PC-3 (cell line): Measurements from ENCODE around the gene TBCEL. TPM values are rescaled to one million over a fixed set of nuclear protein-coding genes. Genes with fewer than 3 reads are reported as not detected.

Experiments
- ATAC-seq: fragments of 200-7000 bp; cut with Tn5 transposase; 2 replicates; pipeline ENCODE4 v1.9.1; 2020; ENCODE audit warnings: mild to moderate bottlenecking, moderate library complexity
- Bru-seq: library from RNA; stranded (reverse); fragments of 400-500 nt; gene quantifications from one replicate; lab custom pipeline; 2021; lab: Mats Ljungman, UMichigan
- BruChase-seq, 2 experiments: library from RNA; stranded (reverse); fragments of 400-500 nt; gene quantifications; one replicate each; lab custom pipeline; 2021; lab: Mats Ljungman, UMichigan
- BruUV-seq: library from RNA; stranded (reverse); fragments of 400-500 nt; replicated peaks from 2 replicates; lab custom pipeline; 2021; lab: Mats Ljungman, UMichigan
- CTCF ChIA-PET: fragments of 300-600 bp; sonication (Branson Sonifier 250); formaldehyde crosslinking; loops from one replicate; lab custom pipeline; 2022; ENCODE audit warnings: antibody characterized with exemption; lab: Charles Lee
- POLR2A ChIA-PET: fragments of 300-600 bp; sonication (Branson Sonifier 250); formaldehyde crosslinking; loops from one replicate; lab custom pipeline; 2022; ENCODE audit warnings: antibody characterized with exemption; ENCODE audit not compliant: unreplicated experiment; lab: Charles Lee
- DNase-seq: peaks from one replicate; pipeline ENCODE4 v3.0.0-alpha.2; 2015
- H2AFZ ChIP-seq: fragments of 300-600 bp; sonication (generic); 2 replicates; pipeline ENCODE4 v1.6.0; 2016; ENCODE audit warnings: antibody characterized with exemption, low read length
- H3F3A ChIP-seq: fragments of 300-600 bp; sonication (generic); one replicate; pipeline ENCODE4 v1.6.0; 2017; ENCODE audit warnings: antibody characterized with exemption, low read length, control low read depth, mild to moderate bottlenecking; ENCODE audit not compliant: unreplicated experiment
- H3K27ac ChIP-seq: fragments of 300-600 bp; sonication (generic); 2 replicates; pipeline ENCODE4 v1.5.1; 2016; ENCODE audit warnings: mild to moderate bottlenecking, low read length
- H3K27me3 ChIP-seq: fragments of 300-600 bp; sonication (generic); 2 replicates; pipeline ENCODE4 v1.6.1; 2016; ENCODE audit warnings: low read length, mixed read lengths
- H3K36me3 ChIP-seq: fragments of 300-600 bp; sonication (generic); 2 replicates; pipeline ENCODE4 v1.6.1; 2016; ENCODE audit warnings: low read depth, mixed run types, low read length, mixed read lengths
- H3K4me1 ChIP-seq: fragments of 300-600 bp; sonication (generic); 2 replicates; pipeline ENCODE4 v1.5.1; 2016; ENCODE audit warnings: low read length; ENCODE audit not compliant: insufficient read depth
- H3K4me2 ChIP-seq: fragments of 300-600 bp; sonication (generic); 2 replicates; pipeline ENCODE4 v1.6.0; 2016; ENCODE audit warnings: low read length
- H3K4me3 ChIP-seq: fragments of 300-600 bp; sonication (generic); 2 replicates; pipeline ENCODE4 v1.5.1; 2016; ENCODE audit warnings: mild to moderate bottlenecking, low read length, mixed read lengths
- H3K79me2 ChIP-seq: fragments of 300-600 bp; sonication (generic); 2 replicates; pipeline ENCODE4 v1.6.1; 2017; ENCODE audit warnings: low read length, mixed read lengths
- H3K9ac ChIP-seq: fragments of 300-600 bp; sonication (generic); 2 replicates; pipeline ENCODE4 v1.6.0; 2016; ENCODE audit warnings: mild to moderate bottlenecking, low read length
- H3K9me2 ChIP-seq: fragments of 300-600 bp; sonication (generic); replicated peaks from 2 replicates; pipeline ENCODE4 v1.6.1; 2016; ENCODE audit warnings: mixed run types, low read length, mixed read lengths
- H3K9me3 ChIP-seq: fragments of 300-600 bp; sonication (generic); 2 replicates; pipeline ENCODE4 v1.6.1; 2016; ENCODE audit warnings: low read length, mixed read lengths
- H4K20me1 ChIP-seq: fragments of 300-600 bp; sonication (generic); 2 replicates; pipeline ENCODE4 v1.6.1; 2016; ENCODE audit warnings: low read length, mixed read lengths
- EZH2 ChIP-seq: fragments of 300-600 bp; sonication (generic); IDR thresholded peaks from one replicate; pipeline ENCODE4 v1.6.1; 2017; ENCODE audit warnings: antibody characterized with exemption, mild to moderate bottlenecking, low read length; ENCODE audit not compliant: unreplicated experiment
- intact Hi-C: fragments of 100-400 bp; cut with micrococcal nuclease; formaldehyde crosslinking; loops from 2 replicates; pipeline ENCODE4 v1.9.0; 2023
- long read RNA-seq: library from polyadenylated mRNA; unstranded; transcript quantifications from one replicate; pipeline ENCODE4 v2.0.0, GENCODE V29; 2021; ENCODE audit not compliant: unreplicated experiment
- total RNA-seq: library from RNA; depleted of rRNA; stranded (reverse); fragments of >200 nt; gene quantifications from 2 replicates; pipeline ENCODE4 v1.2.3, GENCODE V29; 2014; rRNA removed
- TF ChIP-seq, protein P1 (sequence below): fragments of 300-600 bp; sonication (generic); conservative IDR thresholded peaks from 2 replicates; pipeline ENCODE4 v1.5.1; 2017; ENCODE audit warnings: antibody characterized with exemption, low read depth, mild to moderate bottlenecking, low read length

TBCEL gene, protein sequence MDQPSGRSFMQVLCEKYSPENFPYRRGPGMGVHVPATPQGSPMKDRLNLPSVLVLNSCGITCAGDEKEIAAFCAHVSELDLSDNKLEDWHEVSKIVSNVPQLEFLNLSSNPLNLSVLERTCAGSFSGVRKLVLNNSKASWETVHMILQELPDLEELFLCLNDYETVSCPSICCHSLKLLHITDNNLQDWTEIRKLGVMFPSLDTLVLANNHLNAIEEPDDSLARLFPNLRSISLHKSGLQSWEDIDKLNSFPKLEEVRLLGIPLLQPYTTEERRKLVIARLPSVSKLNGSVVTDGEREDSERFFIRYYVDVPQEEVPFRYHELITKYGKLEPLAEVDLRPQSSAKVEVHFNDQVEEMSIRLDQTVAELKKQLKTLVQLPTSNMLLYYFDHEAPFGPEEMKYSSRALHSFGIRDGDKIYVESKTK
- total RNA-seq: 6.6 and 7.8 TPM in 2 replicates
- Bru-seq, nascent RNA: percentile 81 among the genes with signal in this experiment
- percentile 77 among the genes with signal in this experiment for BruChase-seq, experiment 1, labeled RNA remaining after a 6-hour chase
- BruChase-seq, experiment 2, labeled RNA remaining after a 2-hour chase: percentile 88 among the genes with signal in this experiment
- long read RNA-seq, full-length matches to known transcripts: 8 of 13 reads
- long read RNA-seq, partial matches to known transcripts: 0 of 13 reads
- long read RNA-seq, other reads (novel, unspliced or antisense): 5 of 13 reads

DNA sequence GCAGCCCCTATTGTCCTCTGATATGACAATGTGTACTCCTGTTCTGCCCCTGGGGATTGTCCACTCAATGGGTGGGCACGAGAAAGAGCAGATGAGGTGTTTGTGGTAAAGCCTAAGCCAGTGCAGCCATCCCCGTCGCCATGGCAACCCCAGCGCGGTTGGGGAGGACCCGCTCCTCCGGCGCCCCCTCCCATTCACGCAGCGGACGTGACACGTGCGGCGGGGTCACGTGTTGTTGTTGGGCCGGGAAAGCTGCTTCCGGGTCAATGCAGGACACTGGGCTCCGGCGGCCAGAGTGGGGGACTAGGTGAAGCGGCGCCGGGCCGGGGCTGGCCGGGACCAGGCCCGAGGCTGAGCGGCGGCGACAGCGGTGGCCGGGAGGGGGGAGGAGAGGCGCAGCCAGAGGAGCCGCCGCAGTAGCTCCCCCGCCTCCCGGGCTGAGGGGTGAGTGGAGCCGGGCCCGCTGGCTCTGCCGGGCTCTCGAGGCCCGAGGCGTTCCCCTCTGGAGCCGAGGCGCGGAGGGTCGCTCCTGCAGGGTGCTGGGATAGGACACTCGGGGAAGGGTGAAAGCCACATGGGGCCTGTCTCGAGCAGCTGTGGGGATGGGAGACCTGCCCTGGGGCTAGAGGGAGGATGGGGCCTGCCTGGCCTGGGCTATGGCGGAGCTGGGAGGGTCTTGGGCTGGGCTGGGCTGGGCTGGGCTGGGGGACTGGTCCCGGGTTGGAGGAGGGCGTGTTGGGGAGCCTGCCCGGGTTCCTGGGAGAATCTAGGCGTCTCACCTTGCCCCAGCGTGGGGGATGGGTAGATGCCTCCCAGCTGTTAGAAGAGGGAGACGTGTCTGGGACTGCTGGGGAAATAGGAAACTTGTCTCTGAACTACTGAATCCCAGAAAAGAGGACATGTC is at the start of gene TBCEL:
TBCEL (plus strand) TSS at position 255 of the 904 bp plus-strand sequence. CDS start 21,589 bp downstream, outside the sequence.
- H3K27me3 ChIP-seq: 0 out of 2 replicates have a peak, but pooled peaks cover 3% of the 10 kb centered on the region
- no peak within 1 kb of the TSS for H3K27ac ChIP-seq
- DNase-seq (peak; percentile 69), ATAC-seq (peak; percentile 92)
- POLR2A ChIA-PET: interaction anchor here (0.5 kb wide), 1 partner anchor 708 kb away, joined by 3 read pairs; no protein-coding TSS in a partner anchor
- H3K9me2 ChIP-seq: no peaks in the 10 kb centered on the region
- H3K36me3 ChIP-seq: no peaks in the 10 kb centered on the region
- no peaks in the 10 kb centered on the region for H4K20me1 ChIP-seq
- H3K79me2 ChIP-seq: peaks cover 36% of the 10 kb centered on the region
- TF ChIP-seq EZH2: no peak
- TF ChIP-seq, protein P1, sequence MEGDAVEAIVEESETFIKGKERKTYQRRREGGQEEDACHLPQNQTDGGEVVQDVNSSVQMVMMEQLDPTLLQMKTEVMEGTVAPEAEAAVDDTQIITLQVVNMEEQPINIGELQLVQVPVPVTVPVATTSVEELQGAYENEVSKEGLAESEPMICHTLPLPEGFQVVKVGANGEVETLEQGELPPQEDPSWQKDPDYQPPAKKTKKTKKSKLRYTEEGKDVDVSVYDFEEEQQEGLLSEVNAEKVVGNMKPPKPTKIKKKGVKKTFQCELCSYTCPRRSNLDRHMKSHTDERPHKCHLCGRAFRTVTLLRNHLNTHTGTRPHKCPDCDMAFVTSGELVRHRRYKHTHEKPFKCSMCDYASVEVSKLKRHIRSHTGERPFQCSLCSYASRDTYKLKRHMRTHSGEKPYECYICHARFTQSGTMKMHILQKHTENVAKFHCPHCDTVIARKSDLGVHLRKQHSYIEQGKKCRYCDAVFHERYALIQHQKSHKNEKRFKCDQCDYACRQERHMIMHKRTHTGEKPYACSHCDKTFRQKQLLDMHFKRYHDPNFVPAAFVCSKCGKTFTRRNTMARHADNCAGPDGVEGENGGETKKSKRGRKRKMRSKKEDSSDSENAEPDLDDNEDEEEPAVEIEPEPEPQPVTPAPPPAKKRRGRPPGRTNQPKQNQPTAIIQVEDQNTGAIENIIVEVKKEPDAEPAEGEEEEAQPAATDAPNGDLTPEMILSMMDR: no peak
- H3K4me3 ChIP-seq: peak within 1 kb of the TSS; percentile 76
- H3K9me3 ChIP-seq: no peaks in the 10 kb centered on the region
- intact Hi-C loops: no loop called here
- peak within 1 kb of the TSS; percentile 88 for H3K4me2 ChIP-seq
- BruUV-seq: no TSS peak
- peak within 1 kb of the TSS; percentile 72 for H2AFZ ChIP-seq
- H3F3A ChIP-seq: no peaks in the 10 kb centered on the region
- H3K4me1 ChIP-seq: peaks cover 19% of the 10 kb centered on the region
- CTCF ChIA-PET: no interaction called here
- peak within 1 kb of the TSS; percentile 78 for H3K9ac ChIP-seq

DNA sequence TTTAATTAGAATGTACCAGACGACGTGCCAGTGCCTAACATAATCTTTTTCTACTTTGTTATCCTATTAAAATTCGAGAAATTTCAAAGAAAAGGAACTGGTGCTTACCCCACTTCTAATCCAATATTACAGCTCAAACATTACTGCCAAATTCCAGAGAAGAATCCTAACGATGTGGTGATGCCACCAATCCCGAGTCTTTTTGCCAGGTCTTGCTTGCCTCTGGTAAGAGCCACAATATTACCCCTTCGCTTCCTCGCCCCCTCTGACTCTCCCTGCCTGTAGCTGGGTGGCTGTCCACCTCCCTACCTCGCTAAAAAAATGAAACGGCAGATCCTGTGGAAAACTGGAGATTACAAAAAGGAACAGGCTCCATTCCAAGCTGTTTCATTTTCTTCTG is 49.4 kb upstream of the TBCEL start:
- H3K27me3 ChIP-seq: peaks cover 87% of the 10 kb centered on the region
- DNase-seq (no peak), ATAC-seq (no peak)
- no peaks in the 10 kb centered on the region for H3K9me3 ChIP-seq
- no peak overlapping the region for H3K4me2 ChIP-seq
- H3K4me3 ChIP-seq: no peak overlapping the region
- no peaks in the 10 kb centered on the region for H3K79me2 ChIP-seq
- CTCF ChIA-PET: no interaction called here
- no peak overlapping the region for H2AFZ ChIP-seq
- intact Hi-C loops: no loop called here
- POLR2A ChIA-PET: no interaction called here
- H3K36me3 ChIP-seq: no peaks in the 10 kb centered on the region
- H4K20me1 ChIP-seq: no peaks in the 10 kb centered on the region
- BruUV-seq: no TSS peak
- TF ChIP-seq, protein P1: no peak
- no peak for TF ChIP-seq EZH2
- H3F3A ChIP-seq: no peaks in the 10 kb centered on the region
- H3K27ac ChIP-seq: no peak overlapping the region
- no peaks in the 10 kb centered on the region for H3K9me2 ChIP-seq
- no peak overlapping the region for H3K9ac ChIP-seq
- H3K4me1 ChIP-seq: no peaks in the 10 kb centered on the region
